KMS-11 (cell line): ENCODE results near the gene GPHA2.

Experiments used
- H2AFZ ChIP-seq: fragments of 200-600 bp; sonication (generic); 2 replicates; pipeline ENCODE4 v1.6.1; 2016; ENCODE audit warnings: antibody characterized with exemption, mixed run types, low read depth
- H3K27ac ChIP-seq: fragments of 200-600 bp; sonication (generic); 2 replicates; pipeline ENCODE4 v1.6.1; 2016; ENCODE audit warnings: mild to moderate bottlenecking, mixed run types
- H3K27me3 ChIP-seq: fragments of 200-600 bp; sonication (generic); 2 replicates; pipeline ENCODE4 v1.6.1; 2017; ENCODE audit warnings: mild to moderate bottlenecking, low read depth, mixed run types, moderate library complexity; ENCODE audit not compliant: insufficient read depth
- H3K36me3 ChIP-seq: fragments of 200-600 bp; sonication (generic); 2 replicates; pipeline ENCODE4 v1.6.1; 2017; ENCODE audit warnings: mild to moderate bottlenecking, mixed run types; ENCODE audit not compliant: insufficient read depth
- H3K4me1 ChIP-seq: fragments of 200-600 bp; sonication (generic); 2 replicates; pipeline ENCODE4 v1.6.1; 2016; ENCODE audit warnings: mild to moderate bottlenecking, low read depth, mixed run types; ENCODE audit not compliant: poor library complexity, severe bottlenecking
- H3K4me2 ChIP-seq: fragments of 200-600 bp; sonication (generic); 2 replicates; pipeline ENCODE4 v1.7.0; 2016; ENCODE audit warnings: mild to moderate bottlenecking, mixed run types
- H3K4me3 ChIP-seq: fragments of 200-600 bp; sonication (generic); IDR thresholded peaks from 2 replicates; pipeline ENCODE4 v1.6.1; 2017; ENCODE audit warnings: low read depth, low read length, mixed read lengths; ENCODE audit not compliant: insufficient read depth
- H3K79me2 ChIP-seq: fragments of 200-600 bp; sonication (generic); 2 replicates; pipeline ENCODE4 v1.6.1; 2016; ENCODE audit warnings: low read depth, mixed run types; ENCODE audit not compliant: insufficient read depth
- H3K9ac ChIP-seq: fragments of 200-600 bp; sonication (generic); 2 replicates; pipeline ENCODE4 v1.6.1; 2016; ENCODE audit warnings: mild to moderate bottlenecking, mixed run types
- H4K20me1 ChIP-seq: fragments of 200-600 bp; sonication (generic); 2 replicates; pipeline ENCODE4 v1.6.1; 2016; ENCODE audit warnings: mild to moderate bottlenecking, mixed run types; ENCODE audit not compliant: insufficient read depth
- CTCF ChIP-seq: fragments of 200-600 bp; sonication (generic); conservative IDR thresholded peaks from 2 replicates; pipeline ENCODE4 v1.6.1; 2017; ENCODE audit warnings: low read depth, mild to moderate bottlenecking, antibody characterized with exemption, low read length, moderate library complexity, mixed read lengths

The GPHA2 gene

GRCh38 chr11:64909653-64910343 is 25.9 kb downstream of the GPHA2 start:
- H3K4me3 ChIP-seq = no peak overlapping the region
- H3K4me1 ChIP-seq = no peaks in the 10 kb centered on the region
- no peaks in the 10 kb centered on the region for H3K79me2 ChIP-seq
- H3K9ac ChIP-seq = no peak overlapping the region
- no peaks in the 10 kb centered on the region for H3K36me3 ChIP-seq
- H4K20me1 ChIP-seq = no peaks in the 10 kb centered on the region
- no peaks in the 10 kb centered on the region for H3K27me3 ChIP-seq
- H3K4me2 ChIP-seq = no peak overlapping the region
- no peak for TF ChIP-seq CTCF
- H3K27ac ChIP-seq = no peak overlapping the region
- no peak overlapping the region for H2AFZ ChIP-seq

- no peaks in the 10 kb centered on the region for H3K36me3 ChIP-seq
Observed at GRCh38 chr11:64908766-64909165, 26.9 kb downstream of the GPHA2 start.

GRCh38 chr11:64906314-64906635 is 29.4 kb downstream of the GPHA2 start:
- no peaks in the 10 kb centered on the region for H4K20me1 ChIP-seq
- no peak overlapping the region for H3K4me3 ChIP-seq
- H3K79me2 ChIP-seq = no peaks in the 10 kb centered on the region
- no peaks in the 10 kb centered on the region for H3K36me3 ChIP-seq
- no peak overlapping the region for H3K9ac ChIP-seq
- H3K4me1 ChIP-seq = no peaks in the 10 kb centered on the region
- no peak for TF ChIP-seq CTCF
- H3K4me2 ChIP-seq = no peak overlapping the region
- no peak overlapping the region for H2AFZ ChIP-seq
- no peak overlapping the region for H3K27ac ChIP-seq
- H3K27me3 ChIP-seq = no peaks in the 10 kb centered on the region

More at GRCh38 chr11:64908766-64909165, 26.9 kb downstream of the GPHA2 start:
- Histone ChIP-seq H3K27ac (no peak overlapping the region), H3K27me3 (no peaks in the 10 kb centered on the region), H4K20me1 (no peaks in the 10 kb centered on the region), H3K4me1 (no peaks in the 10 kb centered on the region), H2AFZ (no peak overlapping the region), H3K4me3 (no peak overlapping the region), H3K4me2 (no peak overlapping the region), H3K9ac (no peak overlapping the region), H3K79me2 (no peaks in the 10 kb centered on the region)
- no peak for TF ChIP-seq CTCF

GRCh38 chr11:64905516-64906313 is 30.0 kb downstream of the GPHA2 start:
- H3K27me3 ChIP-seq = no peaks in the 10 kb centered on the region
- H2AFZ ChIP-seq = no peak overlapping the region
- no peak for TF ChIP-seq CTCF
- no peak overlapping the region for H3K4me2 ChIP-seq
- no peaks in the 10 kb centered on the region for H3K79me2 ChIP-seq
- no peak overlapping the region for H3K27ac ChIP-seq
- H3K9ac ChIP-seq = no peak overlapping the region
- no peak overlapping the region for H3K4me3 ChIP-seq
- no peaks in the 10 kb centered on the region for H3K36me3 ChIP-seq
- no peaks in the 10 kb centered on the region for H4K20me1 ChIP-seq
- no peaks in the 10 kb centered on the region for H3K4me1 ChIP-seq
